ENCODE results near the gene POLR3H.

GRCh38 chr22:41589391-41590241 is 45.3 kb upstream of the POLR3H start, which contains the start of gene PMM1:
- TF ChIP-seq CTCF (optimal IDR thresholded peaks at IDR 0.05 in 1 of 3, IDR thresholded peaks at IDR 0.05 in 1 of 3, conservative IDR thresholded peaks at IDR 0.05 in 1 of 3; ENCODE audit: extremely low read depth in 1 of 3, insufficient read depth in 2 of 3, low read length in 3 of 3) (no peak), EZH2 (IDR thresholded peaks at IDR 0.05; ENCODE audit: low read length) (no peak)
